Heart left ventricle (tissue), 16 donors: ENCODE measurements around the gene RIOK2. TPM values are rescaled to one million over a fixed set of nuclear protein-coding genes. Genes with fewer than 3 reads are reported as not detected.

Experiments
- ATAC-seq, 4 donors: fragments of 200-7000 bp; cut with Tn5 transposase; one replicate each; pipeline ENCODE4 v1.9.1; 2020 to 2022; ENCODE audit warnings: moderate library complexity in 4 of 4, mild to moderate bottlenecking in 3 of 4, moderate number of reproducible peaks in 1 of 4
- DNase-seq, 5 donors: peaks; one replicate each; pipeline ENCODE4 v3.0.0-alpha.2; 2020
- H3K27ac ChIP-seq, 12 donors: fragments of 200-600 bp; sonication (generic) in 4 of 12; one replicate each; pipeline versions ENCODE4 v1.5.0 to v1.8.0; 2016 to 2022; ENCODE audit warnings: mild to moderate bottlenecking in 2 of 12
- H3K27me3 ChIP-seq, 9 donors: fragments of 200-600 bp; sonication (generic) in 2 of 9; one replicate each; pipeline versions ENCODE4 v1.5.1 to v1.8.0; 2016 to 2022; ENCODE audit warnings: mild to moderate bottlenecking in 3 of 9
- H3K36me3 ChIP-seq, 9 donors: fragments of 200-600 bp; sonication (generic) in 2 of 9; one replicate each; pipeline versions ENCODE4 v1.5.0 to v1.8.0; 2018 to 2022; ENCODE audit warnings: mild to moderate bottlenecking in 2 of 9
- H3K4me1 ChIP-seq, 12 donors: fragments of 200-600 bp; sonication (generic) in 4 of 12; one replicate each; pipeline versions ENCODE4 v1.5.0 to v1.8.0; 2016 to 2022; ENCODE audit warnings: mild to moderate bottlenecking in 3 of 12
- H3K4me3 ChIP-seq, 12 donors: fragments of 200-600 bp; sonication (generic) in 4 of 12; one replicate each; pipeline versions ENCODE4 v1.5.0 to v1.8.0; 2017 to 2022; ENCODE audit warnings: mild to moderate bottlenecking in 9 of 12, moderate library complexity in 4 of 12
- H3K9me3 ChIP-seq, 12 donors: fragments of 200-600 bp; sonication (generic) in 4 of 12; one replicate each; pipeline versions ENCODE4 v1.5.0 to v1.8.0; 2016 to 2022; ENCODE audit warnings: mild to moderate bottlenecking in 1 of 12
- CTCF ChIP-seq, 12 donors: fragments of 200-600 bp; sonication (generic) in 4 of 12; IDR thresholded peaks; one replicate each; pipeline versions ENCODE4 v1.5.0 to v1.8.0; 2018 to 2022; ENCODE audit warnings: antibody characterized with exemption in 12 of 12, mild to moderate bottlenecking in 5 of 12
- POLR2A ChIP-seq, 2 donors: fragments of 450-650 bp; IDR thresholded peaks; one replicate each; pipeline ENCODE4 v1.6.1; 2017; ENCODE audit warnings: antibody characterized with exemption in 2 of 2, mild to moderate bottlenecking in 2 of 2, moderate library complexity in 2 of 2
- WGBS, 4 donors: extraction: QIAGEN DNeasy Blood & Tissue Kit in 2 of 4; methylation state at CpG; one replicate each; pipeline versions ENCODE4 v1.1.5 to v1.1.7; 2013 to 2018; 5-methylcytosine and 5-hydroxymethylcytosine counted together
- intact Hi-C, 10 donors: fragments of 100-400 bp; cut with DNase I; formaldehyde crosslinking; loops; one replicate each; pipeline versions ENCODE4 v1.11.1 to v1.14.2; 2022
- polyA plus RNA-seq, 2 donors: library from polyadenylated mRNA; stranded (reverse); fragments of 200-250 nt; gene quantifications; one replicate each; pipeline ENCODE4 v1.2.3, GENCODE V29; 2013
- total RNA-seq, 9 donors: library from RNA; depleted of rRNA in 2 of 9; stranded (reverse); fragments of >200 nt in 2 of 9; fragmentation: NEBNext Ultra II Directional in 3 of 9; extraction: Animal tissue kit (Norgen Biotek cat#: 25700) in 3 of 9; gene quantifications; one replicate each; pipeline versions ENCODE4 v1.1.0 to v1.2.4, GENCODE V29; 2016 to 2023
- donor health status: ischemic (EF 13 %, LVEDD 7.1; RV severe dilation, severe dysfunction).
- donor health status: healthy with polysubstance abuse.
- donor health status: DM: no; HTN: yes; CAD: no.
- donor health status: DM: no; HTN: no; CAD: no.
- donor health status: ischemic (EF 25% LVEDD 6.9; RV normal size, moderate dysfunction).
- donor health status: ischemic (EF 25% LVEDD 5.7; RV mildly dilated, moderate dysfunction).
- donor health status: healthy.
- donor health status: DM: yes; HTN: yes; CAD: no.
- donor health status: ischemic (EF 35%, LVEDD 5.7; RV mildly dilated, moderate dysfunction).
- donor health status: nonischemic (EF 11% LVEDD 7.7; RV severe dilation, severe dysfunction).
- donor health status: DM: yes; HTN: yes; CAD: no.
- donor health status: PGD.
- donor health status: ischemic (EF 29% LVEDD 5.4; RV normal size, mild dysfunction).
- donor health status: nonischemic (EF 23%, LVEDD 6.1; RV moderate dilation, normal function).

RIOK2 gene
- total and polyA plus RNA-seq, 11 donors: 8.2 to 23.6 (median 16.9) TPM

GRCh38 chr5:97229196-97229595, 46.1 kb upstream of the RIOK2 start:
- DNase-seq (no peak), ATAC-seq (no peak)
- H3K27ac ChIP-seq: no peak overlapping the region
- TF ChIP-seq CTCF (IDR thresholded peaks at IDR 0.05) (no peak), POLR2A (IDR thresholded peaks at IDR 0.05) (no peak)
- peaks cover 0 to 20% (median 0%) of the 10 kb centered on the region in 12 donors for H3K4me1 ChIP-seq
- no peak overlapping the region for H3K4me3 ChIP-seq
- intact Hi-C loops: loop anchor here in 2 of 10 donors (10.0 kb wide), 1 partner anchor 1596 kb away; no protein-coding TSS in a partner anchor
- H3K36me3 ChIP-seq: no peaks in the 10 kb centered on the region
- 82 to 87% (median 84%) methylated on average over 2 of the region's 2 CpGs for WGBS, 4 donors
- H3K9me3 ChIP-seq: peaks cover 0 to 6% (median 0%) of the 10 kb centered on the region in 12 donors
- H3K27me3 ChIP-seq: no peaks in the 10 kb centered on the region

GRCh38 chr5:97225222-97225621, 42.2 kb upstream of the RIOK2 start:
- Histone ChIP-seq H3K4me1 (peaks cover 0 to 10% (median 0%) of the 10 kb centered on the region in 12 donors), H3K36me3 (no peaks in the 10 kb centered on the region), H3K27ac (no peak overlapping the region), H3K27me3 (no peaks in the 10 kb centered on the region), H3K9me3 (peaks cover 0 to 6% (median 0%) of the 10 kb centered on the region in 12 donors), H3K4me3 (no peak overlapping the region)
- DNase-seq (no peak), ATAC-seq (no peak)
- TF ChIP-seq POLR2A (IDR thresholded peaks at IDR 0.05): no peak
- TF ChIP-seq CTCF (IDR thresholded peaks at IDR 0.05): no peak
- intact Hi-C loops: loop anchor here in 2 of 10 donors (10.0 kb wide), 1 partner anchor 1600 kb away; no protein-coding TSS in a partner anchor

GRCh38 chr5:97224112-97224750, 41.2 kb upstream of the RIOK2 start:
- Histone ChIP-seq H3K27ac (no peak overlapping the region), H3K27me3 (no peaks in the 10 kb centered on the region), H3K4me3 (no peak overlapping the region), H3K9me3 (peaks cover 0 to 6% (median 0%) of the 10 kb centered on the region in 12 donors), H3K36me3 (no peaks in the 10 kb centered on the region), H3K4me1 (peaks cover 0 to under 1% (median 0%) of the 10 kb centered on the region in 12 donors)
- WGBS, 4 donors: 62 to 76% (median 71%) methylated on average over 1 of the region's 1 CpG
- ATAC-seq (no peak), DNase-seq (no peak)
- intact Hi-C loops: loop anchor here in 2 of 10 donors (10.0 kb wide), 1 partner anchor 1601 kb away; no protein-coding TSS in a partner anchor
- TF ChIP-seq CTCF (IDR thresholded peaks at IDR 0.05): no peak
- no peak for TF ChIP-seq POLR2A (IDR thresholded peaks at IDR 0.05)

GRCh38 chr5:97223596-97223995, 40.5 kb upstream of the RIOK2 start:
- Histone ChIP-seq H3K36me3 (no peaks in the 10 kb centered on the region), H3K4me3 (no peak overlapping the region), H3K4me1 (no peaks in the 10 kb centered on the region), H3K27me3 (no peaks in the 10 kb centered on the region), H3K27ac (no peak overlapping the region), H3K9me3 (peaks cover 0 to 6% (median 0%) of the 10 kb centered on the region in 12 donors)
- DNase-seq (no peak), ATAC-seq (no peak)
- intact Hi-C loops: loop anchor here in 2 of 10 donors (10.0 kb wide), 1 partner anchor 1601 kb away; no protein-coding TSS in a partner anchor
- no peak for TF ChIP-seq POLR2A (IDR thresholded peaks at IDR 0.05)
- no peak for TF ChIP-seq CTCF (IDR thresholded peaks at IDR 0.05)
- 77 to 89% (median 86%) methylated on average over 2 of the region's 2 CpGs for WGBS, 4 donors
